C4-2B (cell line): Measurements from ENCODE around the gene LMLN.

Experiments used
- H3K27ac ChIP-seq: fragments of 450-650 bp; 2 replicates; pipeline ENCODE4 v1.5.1; 2017
- CTCF ChIP-seq: fragments of 450-650 bp; conservative IDR thresholded peaks from 2 replicates; pipeline ENCODE4 v1.5.1; 2017; ENCODE audit warnings: mild to moderate bottlenecking
- ZFX ChIP-seq: fragments of 450-650 bp; IDR thresholded peaks from 2 replicates; pipeline ENCODE4 v1.6.1; 2017

The LMLN gene

GRCh38 chr3:198090795-198091332 lies 130.8 kb downstream of the LMLN start:
- TF ChIP-seq ZFX (no peak), CTCF (no peak)
- H3K27ac ChIP-seq = no peak overlapping the region

- H3K27ac ChIP-seq = no peak overlapping the region
- TF ChIP-seq CTCF = no peak
- TF ChIP-seq ZFX = no peak
Measured at GRCh38 chr3:198092276-198092675, 132.3 kb downstream of the LMLN start.

DNA sequence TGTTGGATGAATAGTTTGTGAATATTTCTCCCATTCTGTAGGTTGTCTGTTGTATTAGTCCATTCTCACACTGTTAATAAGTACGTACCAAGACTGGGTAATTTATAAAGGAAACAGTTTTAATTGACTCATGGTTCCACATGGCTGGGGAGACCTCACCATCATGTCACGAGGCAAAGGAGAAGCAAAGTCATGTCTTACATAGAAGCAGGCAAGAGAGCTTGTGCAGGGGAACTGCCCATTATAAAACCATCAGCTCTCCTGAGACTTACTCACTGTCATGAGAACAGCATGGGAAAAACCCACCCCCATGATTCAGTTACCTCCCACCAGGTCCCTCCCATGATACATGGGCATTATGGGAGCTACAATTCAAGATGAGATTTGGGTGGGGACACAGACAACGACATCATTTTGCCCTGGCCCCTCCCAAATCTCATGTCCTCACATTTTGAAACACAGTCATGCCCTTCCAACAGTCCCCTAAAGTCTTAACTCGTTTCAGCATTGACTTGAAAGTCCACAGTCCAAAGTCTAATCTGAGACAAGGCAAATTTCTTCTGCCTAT lies 133.2 kb downstream of the LMLN start:
- H3K27ac ChIP-seq = no peak overlapping the region
- no peak for TF ChIP-seq CTCF
- TF ChIP-seq ZFX = no peak
